ENCODE results near the gene PRAME. TPM values are rescaled to one million over a fixed set of nuclear protein-coding genes. Genes with fewer than 3 reads are reported as not detected.

The PRAME gene
- total and polyA plus RNA-seq, 2 donors (not counting 1 experiment from before 2014, with no cell fraction given), result 0.20 TPM; not detected in 1

DNA sequence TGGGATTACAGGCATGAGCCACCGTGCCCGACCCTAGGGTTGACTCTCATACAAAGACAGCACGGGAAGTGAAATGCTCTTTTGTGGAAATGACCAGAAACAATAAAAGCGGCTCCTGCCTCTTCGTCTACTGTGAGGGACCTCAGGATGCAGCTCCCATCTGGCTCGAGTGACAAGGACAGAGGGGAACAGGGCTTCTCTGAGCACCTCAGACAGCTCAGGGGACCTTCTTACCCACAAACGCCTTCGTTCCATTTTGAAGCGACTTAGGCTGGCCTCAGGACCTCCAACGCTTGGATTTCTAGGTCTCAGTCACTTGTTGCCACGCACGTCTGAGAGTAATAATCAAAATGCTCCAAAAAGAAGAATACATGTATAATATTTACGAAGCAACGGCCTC, 2.5 kb downstream of the PRAME start:
- Histone ChIP-seq H4K20me1 (ENCODE audit: control insufficient read depth, extremely low read depth, insufficient read depth, low read length) (no peaks in the 10 kb centered on the region), H3K9ac (ENCODE audit: insufficient read depth, low read length) (no peak overlapping the region), H3K27me3 (ENCODE audit: control insufficient read depth, insufficient read depth, low read length) (no peaks in the 10 kb centered on the region), H3K27ac (ENCODE audit: insufficient read depth, low read length) (no peak overlapping the region), H3K79me2 (ENCODE audit: control insufficient read depth, insufficient read depth, low read length) (no peaks in the 10 kb centered on the region), H3K9me3 (ENCODE audit: control insufficient read depth, insufficient read depth, low read depth, low read length) (no peaks in the 10 kb centered on the region), H3K4me1 (ENCODE audit: control insufficient read depth, extremely low read depth, insufficient read depth, low read length) (no peaks in the 10 kb centered on the region), H3K36me3 (ENCODE audit: control insufficient read depth, insufficient read depth, low read length) (no peaks in the 10 kb centered on the region), H3K4me2 (ENCODE audit: extremely low read depth, insufficient read depth, low read length) (no peak overlapping the region), H3K4me3 (replicated peaks in 1 of 4; ENCODE audit: control extremely low read depth in 1 of 4, insufficient read depth in 1 of 4, low read depth in 3 of 4, low read length in 4 of 4) (no peak overlapping the region), H2AFZ (ENCODE audit: low read length) (no peak overlapping the region)
- TF ChIP-seq, protein P1, sequence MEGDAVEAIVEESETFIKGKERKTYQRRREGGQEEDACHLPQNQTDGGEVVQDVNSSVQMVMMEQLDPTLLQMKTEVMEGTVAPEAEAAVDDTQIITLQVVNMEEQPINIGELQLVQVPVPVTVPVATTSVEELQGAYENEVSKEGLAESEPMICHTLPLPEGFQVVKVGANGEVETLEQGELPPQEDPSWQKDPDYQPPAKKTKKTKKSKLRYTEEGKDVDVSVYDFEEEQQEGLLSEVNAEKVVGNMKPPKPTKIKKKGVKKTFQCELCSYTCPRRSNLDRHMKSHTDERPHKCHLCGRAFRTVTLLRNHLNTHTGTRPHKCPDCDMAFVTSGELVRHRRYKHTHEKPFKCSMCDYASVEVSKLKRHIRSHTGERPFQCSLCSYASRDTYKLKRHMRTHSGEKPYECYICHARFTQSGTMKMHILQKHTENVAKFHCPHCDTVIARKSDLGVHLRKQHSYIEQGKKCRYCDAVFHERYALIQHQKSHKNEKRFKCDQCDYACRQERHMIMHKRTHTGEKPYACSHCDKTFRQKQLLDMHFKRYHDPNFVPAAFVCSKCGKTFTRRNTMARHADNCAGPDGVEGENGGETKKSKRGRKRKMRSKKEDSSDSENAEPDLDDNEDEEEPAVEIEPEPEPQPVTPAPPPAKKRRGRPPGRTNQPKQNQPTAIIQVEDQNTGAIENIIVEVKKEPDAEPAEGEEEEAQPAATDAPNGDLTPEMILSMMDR (conservative IDR thresholded peaks at IDR 0.05 in 1 of 2, IDR thresholded peaks at IDR 0.05 in 1 of 2; ENCODE audit: low read depth in 1 of 2, low read length in 2 of 2), result no peak
- TF ChIP-seq EZH2 (IDR thresholded peaks at IDR 0.05; ENCODE audit: low read length, missing control alignments), result no peak
- DNase-seq (ENCODE audit: low read depth in 2 of 2), result no peak

DNA sequence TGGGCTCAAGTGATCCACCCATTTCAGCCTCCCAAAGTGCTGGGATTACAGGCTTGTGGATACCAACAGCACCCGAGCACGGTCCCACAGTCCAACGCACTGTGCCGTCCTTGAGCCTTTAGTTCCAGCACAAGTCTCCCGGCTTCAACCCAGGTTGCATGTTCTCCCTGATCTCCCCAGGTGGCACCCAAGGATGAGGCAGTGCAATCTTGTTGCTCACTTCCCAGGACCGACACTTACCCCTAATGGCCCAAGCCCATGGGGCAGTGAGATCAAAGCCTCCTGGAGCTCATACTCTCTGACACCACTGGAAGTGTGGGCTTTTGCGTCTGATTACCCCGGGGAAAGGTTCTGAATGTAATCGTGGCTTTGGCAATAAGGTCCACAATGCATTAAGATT, 3.5 kb downstream of the PRAME start:
- Histone ChIP-seq H3K27ac (ENCODE audit: insufficient read depth, low read length) (no peak overlapping the region), H3K27me3 (ENCODE audit: control insufficient read depth, insufficient read depth, low read length) (no peaks in the 10 kb centered on the region), H3K4me1 (ENCODE audit: control insufficient read depth, extremely low read depth, insufficient read depth, low read length) (no peaks in the 10 kb centered on the region), H3K9ac (ENCODE audit: insufficient read depth, low read length) (no peak overlapping the region), H4K20me1 (ENCODE audit: control insufficient read depth, extremely low read depth, insufficient read depth, low read length) (no peaks in the 10 kb centered on the region), H3K4me3 (replicated peaks in 1 of 4; ENCODE audit: control extremely low read depth in 1 of 4, insufficient read depth in 1 of 4, low read depth in 3 of 4, low read length in 4 of 4) (no peak overlapping the region), H3K79me2 (ENCODE audit: control insufficient read depth, insufficient read depth, low read length) (no peaks in the 10 kb centered on the region), H2AFZ (ENCODE audit: low read length) (no peak overlapping the region), H3K36me3 (ENCODE audit: control insufficient read depth, insufficient read depth, low read length) (no peaks in the 10 kb centered on the region), H3K4me2 (ENCODE audit: extremely low read depth, insufficient read depth, low read length) (no peak overlapping the region), H3K9me3 (ENCODE audit: control insufficient read depth, insufficient read depth, low read depth, low read length) (no peaks in the 10 kb centered on the region)
- TF ChIP-seq, protein P1 (conservative IDR thresholded peaks at IDR 0.05 in 1 of 2, IDR thresholded peaks at IDR 0.05 in 1 of 2; ENCODE audit: low read depth in 1 of 2, low read length in 2 of 2), result no peak
- TF ChIP-seq EZH2 (IDR thresholded peaks at IDR 0.05; ENCODE audit: low read length, missing control alignments), result no peak
- no peak for DNase-seq (ENCODE audit: low read depth in 2 of 2)

DNA sequence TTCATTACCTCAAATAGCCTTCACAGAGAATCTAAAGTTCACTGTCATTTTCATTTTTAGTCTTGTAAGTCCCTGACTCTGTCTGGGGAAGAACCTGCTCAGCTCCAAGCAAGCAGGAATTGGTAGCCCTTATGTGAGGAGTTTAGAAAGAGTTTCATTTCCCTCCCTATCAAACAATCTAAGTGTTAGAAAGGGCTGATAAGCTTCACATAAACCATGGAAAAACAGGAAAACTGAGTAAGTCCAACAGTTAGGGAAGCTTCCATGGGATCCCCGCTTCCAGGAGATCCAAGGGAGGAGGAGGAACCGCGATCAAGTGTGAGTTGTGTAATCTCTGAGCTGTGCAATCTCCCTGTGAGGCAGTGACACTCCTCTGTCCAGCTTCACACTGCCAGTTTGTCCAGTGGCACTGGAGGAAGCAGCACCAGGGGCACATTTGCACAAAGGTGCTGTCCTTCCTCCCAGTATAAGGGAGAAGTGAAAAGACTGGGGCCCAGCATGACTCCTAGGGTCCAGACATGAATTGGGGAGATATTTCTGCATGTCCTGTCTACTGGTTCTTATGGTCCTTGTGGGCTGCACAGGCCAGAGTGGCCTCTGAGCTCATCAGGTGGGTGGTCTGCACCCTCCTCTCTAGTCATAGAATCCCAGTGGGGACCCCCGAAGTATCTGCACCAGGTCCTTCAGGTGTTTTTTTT, 4.3 kb downstream of the PRAME start:
- Histone ChIP-seq H3K4me2 (ENCODE audit: extremely low read depth, insufficient read depth, low read length) (no peak overlapping the region), H3K4me1 (ENCODE audit: control insufficient read depth, extremely low read depth, insufficient read depth, low read length) (no peaks in the 10 kb centered on the region)
- no peak for DNase-seq (ENCODE audit: low read depth in 2 of 2)

More for the DNA sequence above, 4.3 kb downstream of the PRAME start:
- Histone ChIP-seq H3K27ac (ENCODE audit: insufficient read depth, low read length) (no peak overlapping the region), H2AFZ (ENCODE audit: low read length) (no peak overlapping the region), H3K4me3 (replicated peaks in 1 of 4; ENCODE audit: control extremely low read depth in 1 of 4, insufficient read depth in 1 of 4, low read depth in 3 of 4, low read length in 4 of 4) (no peak overlapping the region), H3K9me3 (ENCODE audit: control insufficient read depth, insufficient read depth, low read depth, low read length) (no peaks in the 10 kb centered on the region), H3K79me2 (ENCODE audit: control insufficient read depth, insufficient read depth, low read length) (no peaks in the 10 kb centered on the region), H3K36me3 (ENCODE audit: control insufficient read depth, insufficient read depth, low read length) (no peaks in the 10 kb centered on the region), H3K27me3 (ENCODE audit: control insufficient read depth, insufficient read depth, low read length) (no peaks in the 10 kb centered on the region), H4K20me1 (ENCODE audit: control insufficient read depth, extremely low read depth, insufficient read depth, low read length) (no peaks in the 10 kb centered on the region), H3K9ac (ENCODE audit: insufficient read depth, low read length) (no peak overlapping the region)
- TF ChIP-seq EZH2 (IDR thresholded peaks at IDR 0.05; ENCODE audit: low read length, missing control alignments), result no peak
- TF ChIP-seq, protein P1 (conservative IDR thresholded peaks at IDR 0.05 in 1 of 2, IDR thresholded peaks at IDR 0.05 in 1 of 2; ENCODE audit: low read depth in 1 of 2, low read length in 2 of 2), result no peak

All from fibroblast of lung (primary cell).